Activated CD8-positive, alpha-beta memory T cell treated with anti-CD3 and anti-CD28 coated beads, Interleukin-2, amount 50 U/mL, for 4 hours (primary cell): ENCODE results near the gene ZNF619.
"Not testable (repeated sequence)": the region's sequence is repeated elsewhere in the genome, so short reads cannot be mapped to it uniquely, and the experiment has no call there.

ENCODE experiments used
- DNase-seq: peaks from one replicate; pipeline ENCODE4 v3.0.0-alpha.2; 2020

ZNF619 gene

DNA sequence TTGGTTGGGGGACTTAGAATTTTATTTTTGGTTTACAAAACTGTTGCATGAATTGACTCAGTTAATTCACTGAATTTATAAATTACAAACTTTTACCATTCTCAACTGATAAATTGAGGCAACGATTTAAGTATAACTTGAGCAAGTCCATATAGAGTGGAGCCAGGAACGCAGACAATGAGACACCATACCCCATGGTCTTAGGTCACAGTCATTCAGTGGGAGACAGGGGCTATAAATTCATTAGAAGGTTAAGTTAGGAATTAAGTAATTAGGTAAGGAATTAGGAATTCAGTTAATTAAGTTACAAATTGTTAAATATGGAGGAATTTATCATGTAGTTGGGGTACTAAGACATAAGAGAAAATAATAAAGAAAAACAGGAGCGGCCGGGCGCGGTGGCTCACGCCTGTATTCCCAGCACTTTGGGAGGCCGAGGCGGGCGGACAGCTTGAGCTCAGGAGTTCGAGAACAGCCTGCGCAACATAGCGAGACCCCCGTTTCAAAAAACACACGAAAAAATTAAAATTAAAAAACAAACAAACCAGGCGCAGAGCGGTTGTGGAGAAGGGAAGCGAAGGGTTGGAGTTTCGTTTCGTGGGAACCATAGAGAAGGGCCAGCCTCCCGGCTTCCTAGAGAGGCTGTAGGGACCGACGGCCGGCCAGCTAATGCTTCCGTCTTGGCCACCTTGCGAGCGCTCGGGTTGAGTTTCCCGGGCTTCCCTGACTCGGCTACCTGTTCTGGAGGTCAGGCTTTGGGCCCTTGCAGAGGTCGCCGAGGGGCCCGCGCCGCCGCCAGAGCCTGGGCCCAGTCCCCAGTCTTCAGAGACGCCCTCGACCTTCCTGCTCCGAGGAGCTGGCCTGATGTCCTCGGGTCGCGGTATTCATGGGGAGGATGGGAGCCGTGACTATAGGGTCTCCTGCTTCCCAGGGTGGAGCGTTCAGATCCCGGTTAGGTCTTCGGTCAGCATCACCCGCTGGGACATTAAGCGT, at the start of gene ZNF619:
Gene ZNF619 (plus strand): TSS at position 645 of the 993 bp plus-strand sequence. CDS start 858 bp downstream, outside the sequence.
- peak; percentile 55 for DNase-seq

DNA sequence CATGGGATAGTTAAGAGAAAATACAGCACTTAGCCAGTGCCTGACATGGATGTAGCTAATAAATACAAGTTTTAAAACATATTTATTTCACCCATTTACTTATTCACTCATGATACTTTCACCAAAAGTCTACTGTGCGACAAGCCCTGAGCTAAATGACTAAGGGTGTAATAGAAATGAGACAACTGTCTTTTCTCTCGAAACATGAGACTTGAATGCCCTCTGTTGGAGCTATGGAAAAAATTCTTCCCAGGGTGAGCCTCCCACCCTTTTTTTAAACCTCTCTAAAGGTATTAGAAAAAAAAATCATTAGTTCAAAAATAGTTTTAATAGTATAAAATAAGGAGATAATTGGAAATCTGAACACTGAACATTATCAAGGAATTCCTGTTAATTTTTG, 44.1 kb upstream of the ZNF619 start:
- no peak for DNase-seq

DNA sequence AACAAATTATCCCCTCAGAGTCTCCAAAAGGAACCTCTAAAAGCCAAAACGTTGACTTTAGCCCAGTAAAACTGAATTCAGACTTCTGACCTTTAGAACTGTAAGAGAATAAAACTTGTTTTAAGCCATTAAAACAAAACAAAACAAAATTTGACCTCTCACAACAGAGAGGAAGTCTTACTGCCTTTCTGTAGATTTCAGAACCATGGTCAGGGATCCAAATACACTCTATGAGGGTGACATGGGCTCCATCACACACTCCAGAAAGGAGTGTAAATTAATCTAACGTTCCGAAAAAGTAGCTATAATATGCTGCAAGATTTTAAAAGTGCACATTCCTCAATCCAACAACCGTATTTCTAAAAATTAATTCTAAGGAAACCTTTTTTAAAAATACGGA, 39.0 kb upstream of the ZNF619 start:
- no peak for DNase-seq

DNA sequence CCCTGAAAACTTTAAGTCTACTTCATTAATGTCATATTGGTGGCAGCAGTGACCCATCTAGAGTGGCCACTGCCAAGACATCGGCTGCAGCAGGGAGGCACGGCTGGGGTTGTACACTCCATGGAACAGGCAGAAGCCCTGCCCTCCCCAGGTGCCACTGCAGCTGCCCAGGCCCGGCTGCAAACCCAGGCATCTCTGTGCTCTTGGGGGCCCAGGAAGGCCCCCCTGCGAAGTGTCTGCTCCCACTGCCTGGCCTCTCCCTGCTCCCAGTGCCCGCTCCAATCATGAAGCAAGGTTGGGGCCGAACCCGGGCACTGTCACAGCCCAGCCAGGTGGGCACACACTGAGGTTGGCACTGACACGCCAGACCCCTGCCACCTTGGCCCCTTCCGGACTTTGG, 31.9 kb upstream of the ZNF619 start:
- DNase-seq = no peak

DNA sequence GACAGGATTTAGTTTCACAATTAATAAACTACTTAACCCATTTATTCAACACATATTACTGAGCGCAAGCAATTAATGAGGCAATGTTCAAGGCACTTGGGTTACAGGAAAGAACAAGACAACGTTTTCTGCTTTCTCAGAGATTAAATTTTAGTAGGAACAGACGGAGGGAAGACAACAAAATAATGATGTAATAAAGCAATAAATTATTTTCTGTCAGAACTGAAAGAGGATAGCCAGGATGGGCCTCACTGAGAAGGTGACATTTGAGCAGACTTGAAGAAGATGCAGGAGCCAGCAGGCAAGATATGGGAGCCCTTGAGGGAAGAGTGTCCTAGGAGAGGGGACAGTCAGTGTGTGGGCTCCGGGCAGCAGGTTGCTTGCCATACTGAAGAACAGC, 31.0 kb upstream of the ZNF619 start:
- DNase-seq = no peak

DNA sequence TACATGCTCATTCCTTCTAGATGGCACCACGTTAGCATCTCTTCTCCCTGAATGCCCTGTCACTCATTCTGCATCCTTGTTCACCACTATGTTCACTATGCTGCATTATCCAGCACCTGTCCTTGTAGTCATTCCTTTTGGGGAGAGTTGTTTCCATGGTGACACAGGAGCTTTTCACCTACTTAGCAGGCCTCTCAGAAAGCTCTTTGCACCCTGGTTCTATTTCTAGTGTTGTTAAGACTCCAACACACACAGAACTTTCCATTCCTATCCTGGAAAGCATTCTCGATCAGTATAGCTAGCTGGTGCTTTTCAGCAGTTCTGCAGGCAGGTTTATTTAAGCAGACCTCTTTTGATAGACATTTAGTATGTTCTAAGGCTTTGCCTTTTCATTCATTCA, 26.5 kb upstream of the ZNF619 start:
- no peak for DNase-seq

DNA sequence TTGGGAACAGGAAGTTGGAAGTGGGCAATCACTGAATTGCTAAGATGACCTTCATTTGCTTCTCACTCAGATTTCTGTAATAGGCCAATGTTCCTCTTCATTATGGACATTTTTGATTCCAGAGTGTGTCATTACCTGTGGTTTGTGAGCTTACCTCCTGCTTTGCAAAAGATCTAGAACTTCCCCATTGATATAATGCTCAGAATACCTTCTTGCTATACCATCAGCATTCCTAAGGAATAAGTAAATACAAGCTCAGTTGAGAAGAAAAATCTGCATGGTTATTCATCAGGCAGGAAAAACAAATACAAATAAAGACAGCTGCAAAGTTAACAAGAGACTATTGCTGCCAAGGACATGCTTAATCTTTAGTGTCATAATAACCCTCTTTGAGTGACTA, 25.4 kb upstream of the ZNF619 start:
- no peak for DNase-seq

DNA sequence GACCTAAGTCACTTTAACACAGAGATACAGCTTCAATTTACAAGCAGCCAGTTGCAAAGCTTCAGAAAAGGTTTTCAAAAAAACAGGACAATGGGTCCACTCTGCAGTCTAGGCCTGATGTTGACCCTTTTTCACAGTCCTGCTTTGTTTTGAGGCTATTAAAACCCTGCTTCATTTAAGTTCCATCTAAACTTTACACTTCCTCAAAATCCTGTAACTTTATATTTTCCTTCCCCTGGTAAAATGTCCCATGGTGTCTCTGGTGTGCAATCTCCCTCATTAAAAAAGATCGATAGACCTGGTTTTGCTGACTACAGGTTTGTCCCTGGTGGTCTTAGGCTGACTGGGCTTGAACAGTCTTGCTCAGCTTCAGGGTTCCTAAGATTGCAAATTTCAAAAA, 24.9 kb upstream of the ZNF619 start:
- DNase-seq = no peak

DNA sequence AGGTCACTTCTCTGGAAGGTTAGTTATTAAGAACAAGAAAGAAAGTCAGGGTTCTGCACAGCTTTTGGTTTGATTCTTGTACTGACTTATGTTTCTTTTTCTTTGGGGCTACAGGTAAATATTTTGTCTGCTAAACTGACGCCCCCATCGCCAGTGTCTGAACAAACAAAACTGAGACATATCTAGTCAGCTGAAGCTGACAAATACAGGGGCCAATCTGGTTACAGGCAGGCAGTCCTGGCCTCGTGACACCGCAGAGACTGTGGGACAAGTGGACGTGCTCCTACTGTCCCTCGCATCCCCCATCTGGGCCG, 24.4 kb upstream of the ZNF619 start:
- no peak for DNase-seq

DNA sequence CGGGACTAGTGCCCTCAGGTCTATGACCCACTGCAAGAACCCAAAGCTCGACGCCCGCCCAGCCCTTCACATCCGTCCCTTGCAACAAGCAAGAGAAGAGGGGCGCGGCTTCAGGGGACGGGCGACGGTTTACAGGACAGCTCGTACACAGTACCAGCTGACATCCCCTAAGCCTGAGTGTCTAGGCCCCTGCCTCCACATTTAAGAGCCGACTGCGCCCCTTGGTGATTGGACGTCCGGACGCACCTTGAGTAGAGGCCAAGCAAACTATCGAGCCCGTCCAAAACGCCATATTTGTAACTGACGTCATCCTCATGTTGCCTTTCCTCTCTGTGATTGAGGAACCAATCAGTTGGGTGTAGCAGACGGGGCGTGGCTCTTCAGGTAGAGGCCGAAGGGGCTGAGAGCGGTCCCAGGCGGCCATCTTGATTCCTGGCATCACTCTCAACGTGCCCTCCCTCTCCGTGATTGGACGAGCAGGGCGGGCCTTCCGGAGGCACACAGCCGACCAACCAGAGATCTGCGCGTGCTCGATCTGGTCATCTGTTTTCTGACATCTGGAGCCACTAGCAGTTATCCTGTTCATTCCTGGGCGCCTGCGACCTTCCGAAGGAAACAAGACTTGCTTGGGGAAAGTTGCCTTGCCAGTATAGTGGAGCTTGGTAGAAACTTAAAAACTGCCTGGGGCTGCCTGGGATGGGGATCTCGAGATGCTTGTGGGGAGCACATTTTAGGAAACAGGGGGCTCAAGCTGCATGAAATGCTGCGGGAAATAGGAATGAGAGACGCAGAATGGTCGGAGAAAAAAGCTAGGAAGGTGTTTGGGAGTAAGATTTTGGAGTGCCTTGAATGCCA, 23.8 kb upstream of the ZNF619 start:
- peak; percentile 93 for DNase-seq

DNA sequence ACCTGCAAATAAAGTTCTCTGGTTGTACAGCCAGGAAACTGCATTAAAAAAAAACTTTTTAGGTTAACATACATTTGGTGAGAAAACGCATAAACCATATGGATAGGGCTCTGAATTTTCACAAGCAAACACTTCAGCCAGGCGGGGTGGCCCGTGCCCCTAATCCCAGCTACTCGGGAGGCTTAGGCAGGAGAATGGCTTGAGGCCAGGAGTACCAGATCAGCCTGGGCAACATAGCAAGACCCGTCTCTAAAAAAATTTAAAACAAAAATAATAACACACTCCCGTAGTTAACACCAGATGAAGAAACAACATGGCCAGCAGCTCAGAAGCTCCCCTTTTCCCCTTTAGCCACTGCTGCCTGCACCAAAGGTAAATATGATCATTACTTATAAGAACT, 23.0 kb upstream of the ZNF619 start:
- DNase-seq = no peak

DNA sequence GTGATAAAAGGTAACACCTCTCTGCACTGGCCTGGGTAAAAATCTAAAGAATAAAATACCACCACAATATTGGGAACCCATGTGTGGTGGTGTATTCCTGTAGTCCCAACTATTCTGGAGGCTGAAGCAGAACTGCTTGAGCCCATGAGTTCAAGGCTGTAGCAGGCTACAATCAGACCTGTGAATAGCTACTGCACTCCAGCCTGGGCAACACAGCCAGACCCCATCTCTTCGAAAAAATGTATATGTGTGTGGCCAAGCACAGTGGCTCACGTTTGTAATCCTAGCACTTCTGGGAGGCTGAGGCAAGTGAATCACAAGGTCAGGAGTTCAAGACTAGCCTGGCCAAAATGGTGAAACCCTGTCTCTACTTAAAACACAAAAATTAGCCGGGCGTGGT, 21.6 kb upstream of the ZNF619 start:
- no peak for DNase-seq

DNA sequence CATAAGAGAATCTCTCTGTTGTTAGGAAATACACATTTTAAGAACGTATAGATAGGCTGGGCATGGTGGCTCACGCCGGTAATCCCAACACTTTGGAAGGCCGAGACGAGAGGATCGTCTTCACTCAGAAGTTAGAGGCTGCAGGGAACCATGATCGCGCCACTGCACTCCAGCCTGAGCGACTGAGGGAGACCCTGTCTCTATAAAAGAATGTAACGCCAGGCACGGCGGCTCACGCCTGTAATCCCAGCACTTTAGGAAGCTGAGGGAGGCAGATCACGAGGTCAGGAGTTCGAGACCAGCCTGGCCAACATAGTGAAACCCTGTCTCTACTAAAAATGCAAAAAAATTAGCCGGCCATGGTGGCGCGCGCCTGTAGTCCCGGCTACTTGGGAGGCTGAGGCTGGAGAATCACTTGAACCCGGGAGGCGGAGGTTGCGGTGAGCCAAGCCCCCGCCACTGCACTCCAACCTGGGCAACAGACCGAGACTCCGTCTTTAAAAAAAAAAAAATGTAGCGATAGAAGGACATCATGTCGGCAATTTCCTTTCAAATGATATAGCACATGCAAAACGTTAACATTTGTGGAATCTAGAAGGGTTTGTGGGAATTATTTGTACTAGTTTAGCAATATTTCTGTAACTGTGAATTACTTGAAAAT, 20.5 kb upstream of the ZNF619 start:
- no peak for DNase-seq

DNA sequence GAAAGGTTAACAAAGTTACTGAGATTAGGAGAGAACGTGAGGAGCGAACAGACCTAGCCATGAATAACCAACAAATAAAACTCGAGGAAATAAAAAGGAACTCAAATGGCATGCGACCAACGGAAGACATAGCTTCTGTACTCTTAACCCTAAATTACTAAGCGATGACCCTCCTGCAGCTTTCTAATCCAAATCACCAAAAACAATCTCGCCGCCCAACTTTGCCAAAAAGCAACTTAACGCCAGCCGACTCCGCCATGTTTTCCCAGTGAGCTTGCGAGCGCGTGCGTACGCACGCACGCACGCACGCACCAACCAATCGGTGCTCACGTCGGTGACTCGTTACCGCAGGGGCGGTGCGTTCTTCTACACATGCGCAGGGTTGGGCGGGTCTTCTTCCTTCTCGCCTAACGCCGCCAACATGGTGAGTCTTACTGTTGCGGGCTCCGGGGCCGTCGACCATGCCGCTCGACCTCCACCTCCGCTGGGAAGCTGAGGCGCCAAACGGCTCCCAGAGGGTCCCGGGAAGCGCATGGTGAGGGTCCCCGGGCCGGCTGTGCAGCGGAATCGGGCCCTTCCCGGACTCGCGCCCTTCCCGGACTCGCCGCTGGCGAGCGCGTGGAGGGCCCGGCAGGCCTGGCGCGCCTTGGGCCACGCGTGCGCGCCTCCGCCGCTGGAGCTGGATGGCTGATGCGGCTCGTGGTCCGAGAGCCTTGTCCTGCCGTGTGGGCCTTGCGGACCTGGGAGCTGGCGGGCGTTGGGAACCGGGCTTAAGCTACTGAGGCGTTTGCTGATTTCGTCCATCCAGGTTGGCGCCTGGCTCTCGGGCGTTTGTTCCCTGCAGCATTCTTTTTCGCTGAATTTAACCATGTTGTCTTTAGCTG, 19.7 kb upstream of the ZNF619 start, which contains the start of gene RPL14:
Gene RPL14 (plus strand): TSS at position 400 of the 884 bp plus-strand sequence. CDS start 133 bp downstream, at position 533.
- peak; percentile 93 for DNase-seq

DNA sequence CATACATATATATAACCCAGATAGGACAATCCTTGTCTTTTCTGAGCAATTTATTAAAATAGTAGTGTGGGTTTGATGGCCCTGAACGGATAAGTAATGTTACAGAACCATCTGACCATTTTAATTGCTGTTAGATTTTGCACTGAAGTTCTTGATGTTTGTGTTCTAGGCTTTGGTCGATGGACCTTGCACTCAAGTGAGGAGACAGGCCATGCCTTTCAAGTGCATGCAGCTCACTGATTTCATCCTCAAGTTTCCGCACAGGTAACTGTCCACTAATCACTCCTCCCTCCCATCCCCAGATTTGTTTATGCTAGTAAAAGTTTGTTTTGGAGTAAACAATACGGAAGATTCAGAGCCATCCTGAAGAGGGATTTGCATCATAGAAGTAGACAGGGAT, 18.4 kb upstream of the ZNF619 start:
- DNase-seq = no peak

DNA sequence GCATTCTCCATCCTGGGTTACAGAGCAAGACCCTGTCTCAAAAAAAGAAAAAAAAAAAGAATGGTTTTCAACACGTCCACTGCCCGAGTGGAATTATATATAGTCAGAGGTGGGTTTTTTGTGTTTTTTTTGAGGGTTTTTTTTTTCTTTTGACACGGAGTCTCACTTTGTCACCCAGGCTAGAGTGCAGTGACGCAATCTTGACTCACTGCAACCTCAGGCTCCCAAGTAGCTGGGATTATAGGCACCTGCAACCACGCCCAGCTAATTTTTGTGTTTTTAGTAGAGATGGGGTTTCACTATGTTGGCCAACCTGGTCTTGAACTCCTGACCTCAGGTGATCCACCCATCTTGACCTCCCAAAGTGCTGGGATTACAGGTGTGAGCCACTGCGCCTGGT, 16.4 kb upstream of the ZNF619 start:
- DNase-seq = not testable (repeated sequence)

DNA sequence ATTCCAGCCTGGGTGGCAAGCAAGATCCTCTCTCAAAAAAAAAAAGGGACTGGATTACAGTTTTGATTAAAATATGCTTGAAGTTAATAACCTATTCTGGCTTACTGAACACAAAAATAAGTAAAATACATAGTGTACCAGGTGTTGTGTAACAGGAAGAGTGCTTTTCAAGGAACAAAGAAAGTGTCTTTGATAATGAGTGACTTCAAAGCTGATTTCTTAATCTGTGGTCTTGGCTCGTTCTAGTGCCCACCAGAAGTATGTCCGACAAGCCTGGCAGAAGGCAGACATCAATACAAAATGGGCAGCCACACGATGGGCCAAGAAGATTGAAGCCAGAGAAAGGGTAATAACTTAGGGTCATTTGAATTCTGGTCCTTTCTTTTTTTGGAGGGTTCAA, 15.8 kb upstream of the ZNF619 start:
- no peak for DNase-seq

DNA sequence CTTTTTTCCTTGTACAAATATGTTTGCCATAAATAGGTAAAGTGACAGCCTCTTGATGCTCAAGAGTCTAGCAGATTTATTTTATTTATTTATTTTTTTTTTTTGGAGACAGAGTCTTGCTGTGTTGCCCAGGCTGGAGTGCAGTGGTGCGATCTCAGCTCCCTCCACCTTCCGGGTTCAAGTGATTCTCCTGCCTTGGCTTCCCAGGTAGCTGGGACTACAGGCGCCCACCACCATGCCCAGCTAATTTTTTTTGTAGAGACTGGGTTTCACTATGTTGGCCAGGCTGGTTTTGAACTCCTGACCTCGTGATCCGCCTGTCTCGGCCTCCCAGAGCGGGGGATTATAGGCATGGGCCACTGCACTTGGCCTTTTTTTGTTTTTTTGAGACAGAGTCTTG, 14.1 kb upstream of the ZNF619 start:
- DNase-seq = not testable (repeated sequence)

DNA sequence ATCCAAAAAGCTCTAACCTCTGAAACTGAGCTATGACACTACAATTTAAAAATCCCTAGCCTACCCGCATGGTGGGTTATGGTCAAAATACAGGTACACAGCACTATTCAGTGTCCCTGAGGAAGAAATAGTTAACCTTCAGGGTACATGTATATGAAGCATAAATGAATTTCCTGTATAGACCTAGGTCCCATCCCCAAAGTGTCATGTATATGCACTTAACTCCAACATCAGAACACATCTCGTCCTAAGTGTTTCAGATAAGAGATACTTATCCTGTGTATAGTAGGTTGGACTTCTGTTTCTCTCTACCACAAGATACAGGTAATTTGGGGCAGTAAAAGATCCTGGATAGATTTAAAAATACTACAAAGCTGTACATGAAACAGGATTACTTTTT, 13.3 kb upstream of the ZNF619 start:
- DNase-seq = no peak

DNA sequence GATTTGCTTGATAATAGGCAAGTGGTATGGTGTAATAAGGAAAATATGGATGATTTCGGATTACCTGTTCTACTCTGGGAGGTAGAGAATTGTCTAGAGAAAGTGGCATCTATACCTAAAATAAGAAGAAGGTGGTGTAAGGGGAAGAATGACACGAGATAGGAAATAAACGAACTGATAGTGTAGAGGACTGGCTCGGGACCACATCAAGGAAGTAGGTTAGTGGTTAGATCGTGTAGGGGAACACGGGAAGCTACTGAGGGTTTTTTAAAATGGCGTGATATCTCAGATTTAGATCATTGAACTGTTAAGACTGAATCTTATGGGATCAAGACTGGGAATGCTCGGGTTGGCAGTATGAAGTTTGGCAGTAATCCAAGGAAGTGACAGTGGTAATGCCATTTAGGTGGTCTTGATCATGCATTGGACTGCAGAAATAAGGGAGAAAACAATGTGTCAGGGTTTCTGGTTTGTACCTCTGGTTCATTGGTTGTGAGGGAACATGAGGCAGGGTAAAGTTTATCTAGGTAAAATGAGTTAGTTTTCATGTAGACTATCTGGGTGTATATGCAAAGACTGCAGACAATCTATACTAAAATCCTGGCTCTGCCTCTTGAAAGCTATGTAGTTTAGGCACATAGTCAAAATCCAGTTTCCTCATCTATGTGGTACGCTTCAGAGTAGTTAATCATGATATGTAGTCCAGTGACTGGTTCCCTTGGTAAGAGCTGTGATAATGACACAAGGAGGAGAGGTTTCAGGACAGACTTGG, 12.4 kb upstream of the ZNF619 start:
- DNase-seq = no peak

DNA sequence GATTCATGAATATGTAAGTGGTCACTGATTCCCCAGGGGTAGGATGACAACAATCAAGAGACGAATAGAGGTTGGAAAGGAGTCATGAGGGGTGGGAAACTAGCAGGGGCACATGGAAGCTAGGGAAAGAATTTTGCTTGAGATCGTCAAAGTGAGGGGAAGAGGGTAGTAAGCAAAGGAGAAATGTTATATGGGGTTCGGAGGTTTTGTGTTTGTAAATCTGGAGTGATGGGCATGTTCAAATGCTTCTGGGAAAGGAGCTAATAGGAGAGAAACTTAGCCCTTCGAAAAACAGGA, 11.9 kb upstream of the ZNF619 start:
- no peak for DNase-seq

DNA sequence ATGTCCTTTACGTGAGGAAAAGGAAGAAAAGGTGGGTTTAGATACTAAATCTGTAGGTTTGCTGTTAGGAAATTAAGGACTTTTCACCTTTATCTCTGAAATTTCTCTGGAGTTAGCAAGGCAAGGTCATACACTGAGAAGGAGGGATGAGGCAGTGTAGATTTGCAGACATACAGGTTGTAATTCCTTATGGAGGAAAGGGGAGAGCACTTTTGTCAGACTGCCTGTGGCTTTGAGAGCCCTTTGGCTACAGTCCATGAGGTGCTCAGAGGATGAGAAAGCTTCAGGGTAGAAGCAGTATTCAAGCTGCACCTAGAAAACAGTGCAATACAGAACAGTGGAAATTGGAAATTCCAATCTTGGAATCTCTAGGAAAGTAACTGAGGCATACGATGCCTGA, 11.5 kb upstream of the ZNF619 start:
- no peak for DNase-seq
